ENCODE results near the gene SLC6A7. TPM values are rescaled to one million over a fixed set of nuclear protein-coding genes. Genes with fewer than 3 reads are reported as not detected.

Gene SLC6A7
- polyA plus RNA-seq, 1 experiment = not detected

GRCh38 chr5:150164211-150164980 lies 25.5 kb upstream of the SLC6A7 start:
- no peak overlapping the region for H3K4me3 ChIP-seq (ENCODE audit: low read depth, low read length)
- H3K27me3 ChIP-seq (ENCODE audit: control insufficient read depth, insufficient read depth, low read length) = peaks cover 3% of the 10 kb centered on the region
- no peak for DNase-seq (ENCODE audit: low read depth)
- ChIA-PET CTCF (interaction anchor here (1.0 to 5.5 kb wide), 8 partner anchors 9 to 233 kb away, joined by 3 to 38 read pairs (median 6); no protein-coding TSS in a partner anchor), POLR2A (no interaction called here)
- no peaks in the 10 kb centered on the region for H3K36me3 ChIP-seq (ENCODE audit: control insufficient read depth, insufficient read depth, low read length)
- TF ChIP-seq, protein P1, sequence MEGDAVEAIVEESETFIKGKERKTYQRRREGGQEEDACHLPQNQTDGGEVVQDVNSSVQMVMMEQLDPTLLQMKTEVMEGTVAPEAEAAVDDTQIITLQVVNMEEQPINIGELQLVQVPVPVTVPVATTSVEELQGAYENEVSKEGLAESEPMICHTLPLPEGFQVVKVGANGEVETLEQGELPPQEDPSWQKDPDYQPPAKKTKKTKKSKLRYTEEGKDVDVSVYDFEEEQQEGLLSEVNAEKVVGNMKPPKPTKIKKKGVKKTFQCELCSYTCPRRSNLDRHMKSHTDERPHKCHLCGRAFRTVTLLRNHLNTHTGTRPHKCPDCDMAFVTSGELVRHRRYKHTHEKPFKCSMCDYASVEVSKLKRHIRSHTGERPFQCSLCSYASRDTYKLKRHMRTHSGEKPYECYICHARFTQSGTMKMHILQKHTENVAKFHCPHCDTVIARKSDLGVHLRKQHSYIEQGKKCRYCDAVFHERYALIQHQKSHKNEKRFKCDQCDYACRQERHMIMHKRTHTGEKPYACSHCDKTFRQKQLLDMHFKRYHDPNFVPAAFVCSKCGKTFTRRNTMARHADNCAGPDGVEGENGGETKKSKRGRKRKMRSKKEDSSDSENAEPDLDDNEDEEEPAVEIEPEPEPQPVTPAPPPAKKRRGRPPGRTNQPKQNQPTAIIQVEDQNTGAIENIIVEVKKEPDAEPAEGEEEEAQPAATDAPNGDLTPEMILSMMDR (IDR thresholded peaks at IDR 0.05; ENCODE audit: insufficient read depth, low read depth, low read length) = no peak

GRCh38 chr5:150166037-150166649 lies 23.7 kb upstream of the SLC6A7 start:
- H3K4me3 ChIP-seq (ENCODE audit: low read depth, low read length) = no peak overlapping the region
- H3K36me3 ChIP-seq (ENCODE audit: control insufficient read depth, insufficient read depth, low read length) = no peaks in the 10 kb centered on the region
- TF ChIP-seq, protein P1 (IDR thresholded peaks at IDR 0.05; ENCODE audit: insufficient read depth, low read depth, low read length) = no peak
- CTCF ChIA-PET = interaction anchor here (5.5 kb wide), 1 partner anchor 8 kb away, joined by 38 read pairs; no protein-coding TSS in a partner anchor
- POLR2A ChIA-PET = no interaction called here
- no peak for DNase-seq (ENCODE audit: low read depth)
- H3K27me3 ChIP-seq (ENCODE audit: control insufficient read depth, insufficient read depth, low read length) = peaks cover 9% of the 10 kb centered on the region

DNA sequence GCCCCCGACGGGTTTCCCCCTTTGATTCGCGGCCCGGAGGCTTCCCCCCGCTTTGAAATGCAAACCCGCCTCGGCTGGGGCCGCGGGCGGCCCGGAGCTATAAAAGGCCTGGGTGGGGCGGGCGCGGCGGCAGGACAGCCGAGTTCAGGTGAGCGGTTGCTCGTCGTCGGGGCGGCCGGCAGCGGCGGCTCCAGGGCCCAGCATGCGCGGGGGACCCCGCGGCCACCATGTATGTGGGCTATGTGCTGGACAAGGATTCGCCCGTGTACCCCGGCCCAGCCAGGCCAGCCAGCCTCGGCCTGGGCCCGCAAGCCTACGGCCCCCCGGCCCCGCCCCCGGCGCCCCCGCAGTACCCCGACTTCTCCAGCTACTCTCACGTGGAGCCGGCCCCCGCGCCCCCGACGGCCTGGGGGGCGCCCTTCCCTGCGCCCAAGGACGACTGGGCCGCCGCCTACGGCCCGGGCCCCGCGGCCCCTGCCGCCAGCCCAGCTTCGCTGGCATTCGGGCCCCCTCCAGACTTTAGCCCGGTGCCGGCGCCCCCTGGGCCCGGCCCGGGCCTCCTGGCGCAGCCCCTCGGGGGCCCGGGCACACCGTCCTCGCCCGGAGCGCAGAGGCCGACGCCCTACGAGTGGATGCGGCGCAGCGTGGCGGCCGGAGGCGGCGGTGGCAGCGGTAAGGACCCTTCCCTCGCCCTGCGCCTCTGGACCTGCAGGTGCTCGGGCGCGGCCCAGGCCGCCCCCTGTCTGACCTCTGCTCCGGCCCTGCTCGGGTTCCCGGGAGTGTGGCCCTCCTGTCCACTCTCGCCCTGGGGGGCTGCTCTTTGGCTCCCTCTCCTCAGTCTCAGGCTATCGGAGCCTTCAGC lies 23.0 kb upstream of the SLC6A7 start, which contains the start of gene CDX1:
CDX1 (plus strand) TSS at position 129 of the 862 bp plus-strand sequence; CDS start at position 228, 99 bp downstream.
- CTCF ChIA-PET = interaction anchor here (5.5 kb wide), 1 partner anchor 7 kb away, joined by 38 read pairs; no protein-coding TSS in a partner anchor
- no peak for DNase-seq (ENCODE audit: low read depth)
- TF ChIP-seq, protein P1 (IDR thresholded peaks at IDR 0.05; ENCODE audit: insufficient read depth, low read depth, low read length) = no peak
- Histone ChIP-seq H3K36me3 (ENCODE audit: control insufficient read depth, insufficient read depth, low read length) (no peaks in the 10 kb centered on the region), H3K4me3 (ENCODE audit: low read depth, low read length) (no peak within 1 kb of the TSS), H3K27me3 (ENCODE audit: control insufficient read depth, insufficient read depth, low read length) (peaks cover 9% of the 10 kb centered on the region)
- POLR2A ChIA-PET = no interaction called here

DNA sequence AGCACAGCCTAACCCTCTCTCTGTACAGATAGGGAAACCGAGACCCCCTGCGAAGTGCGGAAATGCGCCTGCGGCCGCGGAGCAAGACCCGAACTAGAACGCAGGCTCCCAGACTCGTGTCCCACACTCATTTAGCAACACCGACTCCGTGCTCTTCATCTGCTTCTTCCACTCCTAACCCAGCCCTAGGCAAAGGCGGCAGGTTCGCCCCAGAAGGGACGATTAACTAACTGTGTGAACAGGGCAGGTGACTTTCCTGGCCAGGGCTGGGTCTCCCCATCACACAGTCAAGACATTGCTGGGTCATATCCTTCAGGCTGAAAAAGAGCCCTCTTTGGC lies 22.4 kb upstream of the SLC6A7 start:
- no peak for DNase-seq (ENCODE audit: low read depth)

More for the DNA sequence above, 22.4 kb upstream of the SLC6A7 start:
- ChIA-PET POLR2A (no interaction called here), CTCF (interaction anchor here (0.8 kb wide), 1 partner anchor 177 kb away, joined by 3 read pairs; no protein-coding TSS in a partner anchor)
- peaks cover 9% of the 10 kb centered on the region for H3K27me3 ChIP-seq (ENCODE audit: control insufficient read depth, insufficient read depth, low read length)
- H3K4me3 ChIP-seq (ENCODE audit: low read depth, low read length) = no peak overlapping the region
- no peaks in the 10 kb centered on the region for H3K36me3 ChIP-seq (ENCODE audit: control insufficient read depth, insufficient read depth, low read length)
- TF ChIP-seq, protein P1 (IDR thresholded peaks at IDR 0.05; ENCODE audit: insufficient read depth, low read depth, low read length) = no peak
